Stimulated activated CD4-positive, alpha-beta T cell treated with anti-CD3 and anti-CD28 coated beads, Interleukin-15, amount 100 ng/mL, for 1 hour (primary cell): ENCODE measurements around the gene DSCAM.

Experiments
- DNase-seq, 2 donors: peaks; one replicate each; pipeline ENCODE4 v3.0.0-alpha.2; 2020; ENCODE audit warnings: low read depth in 1 of 2, low spot score in 1 of 2

The DSCAM gene

DNA sequence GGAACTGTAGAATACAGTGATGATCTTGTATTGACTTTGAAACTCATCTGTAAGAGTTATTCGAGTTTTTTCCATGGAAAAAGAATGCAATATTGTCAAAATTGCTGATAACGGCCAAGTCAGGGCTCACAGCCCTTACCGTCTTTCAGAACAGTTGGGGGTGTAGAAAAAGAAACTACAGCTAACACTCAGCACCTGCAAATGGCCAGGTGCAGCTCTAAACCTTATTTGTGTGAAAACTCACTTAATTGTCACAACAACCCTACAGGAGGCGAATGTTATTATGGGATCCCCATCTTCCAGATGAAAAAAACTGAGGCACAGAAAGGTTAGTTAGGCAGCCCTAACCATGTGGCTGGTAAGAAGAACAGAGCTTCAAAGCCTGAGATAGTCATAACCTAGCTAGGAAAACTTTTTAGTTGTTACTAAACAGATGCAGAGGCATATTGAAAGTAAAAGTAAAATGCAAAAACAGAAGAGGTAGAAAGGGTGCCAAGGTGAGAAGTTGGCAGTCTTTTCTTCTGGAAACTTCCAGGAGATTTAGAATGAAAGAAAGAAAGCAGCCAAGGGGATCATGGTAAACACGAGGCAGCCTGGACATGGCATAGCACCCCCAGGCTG lies 76.4 kb downstream of the DSCAM start:
- DNase-seq, result no peak

GRCh38 chr21:40769231-40769630 lies 77.7 kb downstream of the DSCAM start:
- DNase-seq, result no peak

DNA sequence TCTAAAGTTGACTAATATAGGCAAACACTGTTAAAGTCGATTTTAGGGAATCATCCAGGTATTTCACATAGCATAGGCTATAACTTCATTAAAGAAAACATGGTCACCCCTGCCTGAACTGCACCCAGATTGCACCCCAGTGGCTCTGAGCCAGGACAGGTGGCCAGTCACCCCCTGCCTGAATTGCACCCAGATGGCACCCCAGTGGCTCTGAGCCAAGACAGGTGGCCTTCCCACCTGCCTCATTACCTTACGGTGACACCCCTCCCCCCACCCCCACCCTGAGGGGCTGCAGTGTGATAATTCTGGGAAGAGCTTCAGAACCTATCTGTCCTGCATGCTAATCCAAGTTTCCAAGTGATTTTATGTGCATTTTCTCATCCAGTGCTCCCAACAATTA lies 78.9 kb downstream of the DSCAM start:
- DNase-seq, result no peak

GRCh38 chr21:40766381-40766780 lies 80.6 kb downstream of the DSCAM start:
- DNase-seq, result no peak

DNA sequence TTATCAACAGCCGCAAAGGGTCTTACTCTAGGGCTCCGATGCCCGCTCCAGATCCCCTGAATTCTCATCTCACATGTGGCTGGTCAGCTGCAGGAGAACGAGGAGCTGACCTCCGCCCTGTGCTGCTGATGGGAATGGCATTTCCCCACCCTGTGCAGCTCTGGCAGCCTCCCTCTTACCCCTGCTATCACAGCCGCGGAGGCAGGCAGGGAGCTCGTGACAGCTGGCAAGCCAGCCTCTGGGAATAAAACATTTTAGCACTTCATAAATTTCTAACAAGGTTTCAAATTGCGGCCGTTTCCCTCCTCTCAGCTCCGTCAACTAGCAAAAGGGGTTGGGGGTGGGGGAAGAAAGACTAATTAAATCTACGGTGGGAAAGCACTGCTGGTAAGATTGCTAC lies 81.1 kb downstream of the DSCAM start:
- DNase-seq, result no peak

DNA sequence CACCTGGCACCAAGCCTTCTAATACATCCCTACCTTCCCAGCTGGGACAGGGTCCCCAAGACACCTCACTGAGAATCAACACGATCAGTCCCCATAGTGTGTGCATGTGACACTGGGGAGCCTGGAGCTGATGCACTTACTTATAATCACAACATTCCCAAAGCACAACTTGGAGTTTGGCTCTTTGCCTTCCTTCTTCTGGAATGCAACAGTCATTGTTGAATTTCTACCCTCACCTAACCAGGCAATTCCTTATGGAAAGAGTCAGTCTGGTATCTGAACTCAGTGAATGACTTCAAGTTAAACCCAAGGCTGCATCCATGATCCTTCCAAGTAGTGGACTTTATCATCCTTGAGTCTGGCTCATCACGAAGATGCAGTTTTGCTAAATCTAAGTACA lies 86.1 kb downstream of the DSCAM start:
- no peak for DNase-seq

- no peak for DNase-seq
Observed at GRCh38 chr21:40759061-40759460, 87.9 kb downstream of the DSCAM start.

DNA sequence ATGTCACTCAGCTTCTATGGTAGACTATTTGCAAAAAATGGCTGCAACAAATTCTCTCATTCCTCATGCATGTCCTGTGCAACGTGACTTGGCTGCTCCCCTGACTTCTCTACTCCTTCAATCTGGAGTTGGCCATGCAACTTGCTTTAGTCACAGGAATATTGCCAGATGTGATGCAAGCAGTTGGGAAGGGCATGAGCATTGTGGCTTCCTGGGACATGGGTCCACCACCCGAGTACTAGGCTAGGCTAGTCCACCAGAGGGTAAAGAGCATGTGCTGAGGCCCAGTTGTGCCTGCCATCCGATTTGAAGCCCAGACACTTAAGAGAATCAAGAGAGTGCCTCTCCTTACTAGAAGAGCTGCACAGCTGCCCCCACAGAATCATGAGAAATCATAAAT lies 89.6 kb downstream of the DSCAM start:
- no peak for DNase-seq

DNA sequence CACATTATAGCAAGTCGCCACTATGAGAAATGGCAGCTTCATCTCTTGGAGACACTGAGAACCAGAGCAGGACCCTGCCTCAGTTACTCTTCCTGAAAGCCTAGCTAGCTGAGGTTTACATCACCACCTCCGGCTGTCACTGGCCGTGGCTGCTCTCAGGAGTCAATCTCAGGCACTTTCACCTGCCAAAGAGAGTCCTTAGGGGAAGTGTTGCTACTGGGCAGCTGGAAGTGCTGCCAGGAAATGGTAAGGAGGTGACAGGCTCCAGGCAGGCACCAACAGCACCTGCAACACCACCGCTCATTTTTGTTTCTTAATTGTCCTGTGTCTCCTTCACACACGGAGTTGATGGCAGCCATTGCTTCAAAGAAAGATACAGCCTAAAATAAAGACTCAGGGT lies 92.5 kb downstream of the DSCAM start:
- DNase-seq, result no peak

GRCh38 chr21:40753756-40754155 lies 93.2 kb downstream of the DSCAM start:
- DNase-seq, result no peak

DNA sequence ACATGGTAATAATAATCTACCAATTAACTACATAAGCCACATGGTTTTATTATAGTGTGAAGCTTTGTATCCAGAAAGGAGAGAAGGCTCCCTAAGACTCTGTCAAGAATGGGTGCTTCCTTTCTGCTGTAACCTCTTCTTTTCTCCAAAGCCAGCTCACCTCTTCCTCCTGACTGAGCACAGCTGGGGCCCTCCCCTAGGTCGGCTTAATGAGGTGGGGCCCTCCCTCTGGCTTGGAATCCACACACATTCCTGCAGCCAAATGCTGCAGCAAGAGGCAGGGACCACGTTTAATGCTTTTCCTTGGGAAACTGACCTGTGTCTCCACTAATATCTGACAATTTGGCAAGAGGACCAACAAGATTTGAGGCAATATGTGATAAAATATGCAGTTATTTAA lies 94.8 kb downstream of the DSCAM start:
- no peak for DNase-seq

GRCh38 chr21:40751221-40751620 lies 95.7 kb downstream of the DSCAM start:
- no peak for DNase-seq

DNA sequence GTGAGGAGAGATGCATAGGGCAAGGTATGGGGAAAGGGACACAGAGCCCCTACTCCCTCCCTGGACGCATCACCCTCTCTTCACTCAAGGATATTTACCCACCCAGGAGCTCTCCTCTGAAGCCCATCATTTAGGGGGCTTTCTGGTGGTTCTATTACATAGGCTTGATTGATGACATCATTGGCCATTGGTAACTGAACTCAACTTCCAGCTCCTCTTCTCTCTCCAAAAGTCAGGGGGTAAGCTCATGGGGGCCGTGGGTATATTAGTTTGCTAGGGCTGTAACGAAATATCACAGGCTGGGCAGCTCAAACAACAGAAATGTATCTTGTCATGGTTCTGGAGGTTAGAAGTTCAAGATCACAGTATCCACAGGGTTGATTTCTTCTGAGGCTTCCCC lies 110.8 kb downstream of the DSCAM start:
- no peak for DNase-seq

DNA sequence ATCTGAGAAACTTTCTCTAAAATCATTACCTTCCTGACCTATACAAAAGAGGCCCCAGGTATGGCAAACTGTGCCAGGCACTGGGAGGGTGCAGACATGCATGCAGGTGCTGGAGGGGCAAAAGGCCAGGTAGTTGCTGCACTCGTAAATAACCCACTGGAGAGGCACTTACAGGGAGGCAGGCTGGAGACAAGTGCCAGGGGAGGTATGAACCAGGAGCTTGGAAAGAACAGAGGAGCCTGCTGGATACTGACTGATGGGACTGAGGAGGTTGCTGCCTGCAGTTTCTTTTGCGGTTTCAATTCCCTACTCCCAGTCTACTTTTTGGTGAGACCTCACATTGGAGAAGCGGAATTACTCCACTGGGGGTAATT lies 113.9 kb downstream of the DSCAM start:
- no peak for DNase-seq

DNA sequence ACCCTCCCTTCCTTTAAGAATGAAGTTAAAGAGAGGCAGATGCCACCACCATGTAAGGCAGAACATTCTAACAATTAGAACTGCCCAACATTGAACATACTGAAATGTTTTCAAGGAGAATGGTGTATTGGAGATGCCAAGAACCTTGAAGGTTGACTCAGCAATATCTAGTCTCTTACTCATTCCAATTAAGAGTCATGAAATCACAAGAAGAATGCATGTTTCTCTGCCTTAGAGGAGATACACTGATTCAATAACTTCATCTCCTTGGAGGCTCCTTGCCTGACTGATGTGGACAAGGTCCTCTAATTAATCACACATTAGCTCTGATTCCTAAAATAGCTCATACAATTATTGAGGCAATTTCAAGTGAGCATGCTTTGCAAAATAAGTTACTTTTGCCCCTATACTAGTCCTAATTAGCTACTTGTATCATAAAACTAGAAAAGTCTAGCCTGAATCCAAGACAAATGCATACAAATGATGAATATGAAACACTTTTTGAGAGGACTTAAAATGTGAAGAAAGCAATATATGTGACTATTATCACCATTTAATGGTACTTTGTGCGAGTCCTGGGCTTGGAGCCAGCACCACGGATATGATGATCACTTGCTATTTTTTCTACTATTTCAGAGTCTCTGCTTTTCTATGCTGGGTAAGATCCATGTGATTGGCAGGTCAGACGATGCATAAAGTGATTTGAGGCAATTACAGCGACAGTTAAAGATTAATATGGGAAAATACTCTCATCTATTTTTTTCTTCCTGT lies 114.5 kb downstream of the DSCAM start:
- DNase-seq, result no peak

DNA sequence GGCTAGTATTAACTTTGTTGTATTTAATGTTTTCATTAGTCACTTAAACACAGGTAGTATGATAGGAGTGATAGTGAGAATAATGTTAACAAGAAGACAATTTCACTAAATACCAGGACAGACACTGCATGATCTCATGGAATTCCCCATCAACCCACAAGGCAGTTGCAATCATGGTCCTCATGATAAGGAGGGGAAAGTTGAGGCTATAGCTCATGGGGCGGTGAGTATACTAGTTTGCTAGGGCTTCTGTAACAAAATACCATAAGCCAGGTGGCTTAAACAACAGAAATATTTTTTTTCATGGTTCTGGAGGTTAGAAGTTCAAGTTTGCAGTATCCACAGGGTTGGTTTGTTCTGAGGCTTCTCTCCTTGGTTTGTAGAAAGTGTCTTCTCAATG lies 115.8 kb downstream of the DSCAM start:
- DNase-seq, result no peak

DNA sequence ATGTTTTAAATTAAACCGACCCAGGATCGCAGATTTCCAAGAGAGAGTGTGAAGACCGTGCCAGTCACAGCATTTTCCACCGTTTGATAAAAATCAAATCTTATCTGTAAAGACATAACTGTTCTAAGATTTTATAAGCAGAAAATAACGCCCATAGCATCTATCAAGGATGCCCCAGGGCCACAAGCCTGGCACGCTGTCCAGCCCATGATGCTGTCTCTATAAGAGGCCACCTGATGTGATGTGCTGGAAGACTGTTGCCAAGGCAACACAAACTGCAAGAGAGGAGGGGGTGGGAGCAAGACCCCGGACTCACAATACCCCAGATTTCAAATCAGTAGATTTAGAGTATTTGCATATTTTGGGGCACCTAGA lies 116.5 kb downstream of the DSCAM start:
- DNase-seq, result no peak

DNA sequence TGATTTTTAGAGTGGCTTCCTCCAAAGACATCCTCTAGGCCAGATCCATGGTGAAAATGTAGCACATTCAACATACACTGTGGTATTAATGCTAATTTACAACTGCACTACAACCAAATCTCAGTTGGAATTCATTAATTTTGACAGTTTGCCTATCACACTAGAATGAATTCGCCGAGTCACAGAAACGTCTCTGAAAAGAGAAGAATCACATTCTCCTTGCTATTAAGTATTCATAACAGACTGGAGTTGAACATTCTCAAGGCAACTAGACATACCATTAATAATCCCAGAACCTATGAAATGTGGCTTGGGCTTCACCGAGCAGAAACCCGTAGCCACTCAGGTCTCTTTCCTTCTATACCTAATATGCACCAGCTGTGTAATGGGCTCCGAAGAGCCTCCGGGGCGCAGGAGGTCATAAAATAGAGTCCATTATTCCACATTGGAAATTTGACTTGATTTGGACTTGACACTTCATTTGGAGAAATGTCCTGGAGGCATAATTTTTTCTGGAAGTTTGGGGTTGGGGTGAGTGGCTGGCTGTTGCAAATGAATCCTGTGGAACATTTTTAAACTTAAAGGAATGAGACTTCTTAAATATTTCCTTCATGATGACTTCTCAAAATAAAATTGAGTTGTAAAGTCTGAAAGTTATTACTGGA lies 117.1 kb downstream of the DSCAM start:
- no peak for DNase-seq

- DNase-seq, result no peak
Observed at GRCh38 chr21:40723966-40724365, 123.0 kb downstream of the DSCAM start.

DNA sequence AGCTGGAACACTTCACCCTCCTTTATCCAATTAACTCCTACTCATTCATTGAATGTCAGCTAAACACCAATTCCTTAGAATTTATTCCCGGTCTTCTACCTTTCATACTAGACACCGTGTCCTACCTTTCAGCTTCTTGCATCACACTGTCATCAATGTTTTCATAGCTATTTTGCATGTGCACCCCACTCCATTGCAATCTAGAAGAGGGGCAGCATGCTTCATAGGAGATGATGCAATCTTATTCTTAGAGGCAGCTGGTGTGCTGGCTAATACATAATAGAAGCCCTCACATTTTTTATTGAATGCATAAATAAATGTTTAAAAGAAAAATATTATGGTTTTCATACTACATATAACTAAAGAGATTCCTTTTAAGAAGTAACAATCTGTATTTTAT lies 123.6 kb downstream of the DSCAM start:
- DNase-seq, result no peak

DNA sequence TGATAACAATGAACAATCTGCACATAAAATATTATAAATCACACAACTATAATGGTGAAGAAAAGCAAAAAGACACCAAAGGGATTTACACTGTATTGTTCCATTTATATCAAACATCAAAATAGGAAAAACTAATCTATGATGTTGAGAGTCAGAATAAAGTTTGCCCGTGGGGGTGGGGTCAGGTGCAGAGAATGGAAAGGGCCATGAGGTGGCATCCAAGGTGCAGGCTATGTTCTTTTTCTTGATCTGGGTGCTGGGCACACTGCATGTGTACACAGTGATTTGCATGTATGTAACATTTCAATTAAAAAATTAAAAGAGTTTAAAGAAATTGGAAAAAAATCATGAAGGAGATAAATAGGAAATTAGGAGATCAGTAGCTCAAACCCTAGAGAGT lies 127.3 kb downstream of the DSCAM start:
- DNase-seq, result no peak

- DNase-seq, result no peak
Observed at GRCh38 chr21:40717028-40717427, 129.9 kb downstream of the DSCAM start.

DNA sequence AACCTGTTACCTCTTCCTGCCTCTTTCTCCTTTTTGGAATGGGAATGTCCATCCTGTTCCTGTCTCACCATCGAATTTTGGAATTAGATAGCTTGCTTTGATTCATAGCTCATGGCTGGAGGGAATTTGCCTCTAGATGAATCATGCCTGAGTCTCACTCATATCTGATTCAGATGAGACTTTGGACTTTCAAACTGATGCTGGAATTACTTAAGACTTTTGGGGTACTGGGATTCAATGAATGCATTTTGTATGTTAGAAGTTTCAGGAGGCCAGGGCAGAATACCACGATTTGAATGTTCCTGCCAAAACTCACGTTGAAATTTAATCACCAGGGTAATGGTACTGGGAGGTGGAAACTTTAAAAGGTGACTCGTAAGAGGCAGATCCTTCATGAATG lies 132.4 kb downstream of the DSCAM start:
- no peak for DNase-seq
